NCI-H524 treated with DMSO at 0.1 percent for 48 hours (cell line): ENCODE results near the gene IFI35.
"Not testable (repeated sequence)": the region's sequence is repeated elsewhere in the genome, so short reads cannot be mapped to it uniquely, and the experiment has no call there.

Experiments
- DNase-seq: peaks from one replicate; lab custom pipeline; 2025; lab: John Stamatoyannopoulos, UW

Gene IFI35

DNA sequence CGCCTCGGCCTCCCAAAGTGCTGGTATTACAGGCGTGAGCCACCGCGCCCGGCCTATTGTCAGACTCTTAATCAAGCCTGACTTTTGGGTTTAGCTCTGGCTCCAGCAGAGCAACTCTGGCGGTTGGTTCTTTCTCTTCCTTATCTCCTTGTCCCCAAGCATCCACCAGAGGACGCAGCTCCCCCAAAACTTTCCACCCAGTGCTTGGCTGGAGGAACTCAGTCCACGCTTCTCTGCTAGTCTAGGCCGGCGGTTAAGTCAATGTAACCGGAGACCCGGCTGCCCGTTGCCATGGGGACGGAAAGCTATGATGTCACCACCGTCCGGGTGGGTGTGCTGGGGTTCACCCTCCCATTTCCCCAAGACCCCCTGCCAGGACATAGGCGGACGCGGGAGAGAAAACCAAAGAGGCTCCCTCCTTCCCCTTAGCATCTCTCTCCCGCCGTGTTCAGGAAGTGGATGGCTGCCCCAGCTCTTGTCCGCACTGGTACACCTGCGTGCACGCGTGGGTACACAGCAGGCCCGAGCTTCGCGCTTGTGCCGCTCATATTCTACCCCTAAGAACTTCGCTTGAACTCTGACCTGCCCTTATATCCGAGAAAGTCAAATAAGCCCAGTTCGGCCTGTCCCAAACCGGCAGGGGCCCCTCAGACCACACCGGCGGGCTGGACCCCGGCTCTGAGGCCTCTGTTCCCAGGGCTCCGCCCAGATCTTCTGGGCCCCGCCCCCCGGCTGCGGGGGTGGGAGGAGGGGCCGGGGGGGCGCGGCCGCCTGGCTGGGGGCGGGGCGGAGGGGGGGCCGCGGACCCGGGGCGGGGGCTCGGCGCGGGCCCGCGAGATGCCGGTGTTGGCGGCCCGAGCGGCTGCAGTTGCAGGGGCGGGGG, 18.1 kb downstream of the IFI35 start, which contains the start of gene RND2:
RND2 (plus strand) TSS at position 825 of the 883 bp plus-strand sequence. CDS start 117 bp downstream, outside the sequence.
- DNase-seq: peak; percentile 92

GRCh38 chr17:43025290-43025657, 18.7 kb downstream of the IFI35 start:
- no peak for DNase-seq

- DNase-seq: no peak
Measured at GRCh38 chr17:43025766-43026537, 19.4 kb downstream of the IFI35 start.

GRCh38 chr17:43026595-43026994, 20.0 kb downstream of the IFI35 start:
- DNase-seq: no peak

GRCh38 chr17:43027091-43028032, 20.8 kb downstream of the IFI35 start:
- no peak for DNase-seq

GRCh38 chr17:43028221-43028861, 21.8 kb downstream of the IFI35 start:
- DNase-seq: no peak

- no peak for DNase-seq
Measured at GRCh38 chr17:43030137-43030767, 23.7 kb downstream of the IFI35 start.

DNA sequence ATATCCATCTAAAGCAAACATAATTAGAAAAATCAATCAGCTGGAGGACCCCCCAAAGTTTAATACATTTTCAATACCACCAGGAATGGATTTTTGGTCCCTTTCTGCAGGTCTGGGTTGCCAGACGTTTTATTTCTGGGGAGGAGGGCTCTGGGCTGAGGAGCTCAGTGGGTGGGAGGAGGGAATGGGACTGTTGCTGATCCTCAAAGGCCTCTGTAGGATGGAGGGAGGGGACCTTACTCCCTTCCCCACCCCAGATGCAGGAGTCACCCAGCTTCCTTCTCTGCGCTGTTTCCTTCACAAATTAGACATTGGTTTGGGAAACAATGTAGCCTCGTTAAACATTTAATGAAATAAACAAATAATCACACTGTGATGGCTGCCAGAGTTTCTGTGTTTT, 25.1 kb downstream of the IFI35 start:
- no peak for DNase-seq

DNA sequence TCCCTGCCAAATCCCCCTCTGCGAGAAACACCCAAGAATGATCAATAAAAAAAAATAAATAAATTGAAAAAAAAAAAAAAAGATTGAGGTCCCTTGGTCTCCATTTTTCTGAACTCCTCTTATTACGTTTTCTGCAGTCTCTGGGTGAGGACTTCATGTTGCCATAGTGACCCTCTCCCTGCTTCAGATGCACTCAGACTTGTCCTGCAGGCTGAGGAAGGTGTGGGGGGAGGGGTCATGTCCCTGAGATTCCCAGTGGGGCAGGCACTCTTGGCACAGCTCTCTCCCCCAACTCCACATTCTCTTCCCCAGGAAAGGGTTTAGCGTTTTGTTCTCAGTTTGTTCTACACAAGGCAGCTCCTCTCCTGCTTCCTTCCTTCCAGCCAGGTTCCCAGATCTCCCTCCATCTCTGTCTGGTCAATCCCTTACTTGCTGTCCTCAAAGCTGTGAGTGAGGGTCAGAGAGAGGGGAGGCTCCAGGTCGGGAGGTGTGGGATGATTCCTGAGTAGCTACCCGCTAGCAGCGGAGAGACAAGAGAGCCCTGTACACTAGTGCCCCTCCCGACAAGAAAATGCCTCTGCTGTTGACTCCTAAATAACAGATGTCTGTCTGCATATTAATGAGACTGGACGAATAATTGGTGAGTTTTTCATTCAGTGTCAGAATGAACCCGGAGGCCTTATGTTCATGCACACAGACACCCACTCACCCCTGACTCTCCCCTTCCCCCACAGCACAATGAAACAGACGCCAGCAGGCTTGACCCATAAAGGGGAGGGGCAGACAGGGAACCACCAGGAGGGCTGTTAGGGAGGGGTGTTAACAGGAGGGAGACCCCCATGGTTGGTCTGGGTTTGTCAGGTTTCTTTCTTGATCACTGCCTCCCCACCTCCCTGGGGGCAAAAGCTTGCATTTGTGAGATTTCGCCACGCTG, 27.6 kb downstream of the IFI35 start:
- peak; percentile 97 for DNase-seq

DNA sequence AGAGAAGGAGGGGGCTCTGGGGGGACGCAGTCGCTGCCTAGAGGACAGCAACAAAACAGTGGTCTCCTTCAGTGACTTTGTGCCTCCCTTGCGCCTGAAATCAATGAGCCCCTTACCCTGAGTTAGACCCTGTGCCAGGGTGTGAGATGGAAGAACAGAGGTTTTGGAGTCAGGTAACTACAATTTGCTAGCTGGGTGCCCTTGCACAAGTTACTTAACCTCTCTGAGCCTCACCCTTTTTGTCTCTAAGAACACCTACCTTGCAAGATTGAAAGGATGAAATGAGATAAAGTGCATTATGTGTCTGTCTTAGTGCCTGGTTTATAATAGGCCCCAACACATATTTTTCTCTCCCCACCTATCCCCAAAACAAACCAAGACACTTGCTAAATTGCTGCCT, 28.3 kb downstream of the IFI35 start:
- no peak for DNase-seq

- no peak for DNase-seq
Measured at GRCh38 chr17:43039646-43040045, 33.1 kb downstream of the IFI35 start.

- no peak for DNase-seq
Measured at GRCh38 chr17:43040655-43041054, 34.1 kb downstream of the IFI35 start.

DNA sequence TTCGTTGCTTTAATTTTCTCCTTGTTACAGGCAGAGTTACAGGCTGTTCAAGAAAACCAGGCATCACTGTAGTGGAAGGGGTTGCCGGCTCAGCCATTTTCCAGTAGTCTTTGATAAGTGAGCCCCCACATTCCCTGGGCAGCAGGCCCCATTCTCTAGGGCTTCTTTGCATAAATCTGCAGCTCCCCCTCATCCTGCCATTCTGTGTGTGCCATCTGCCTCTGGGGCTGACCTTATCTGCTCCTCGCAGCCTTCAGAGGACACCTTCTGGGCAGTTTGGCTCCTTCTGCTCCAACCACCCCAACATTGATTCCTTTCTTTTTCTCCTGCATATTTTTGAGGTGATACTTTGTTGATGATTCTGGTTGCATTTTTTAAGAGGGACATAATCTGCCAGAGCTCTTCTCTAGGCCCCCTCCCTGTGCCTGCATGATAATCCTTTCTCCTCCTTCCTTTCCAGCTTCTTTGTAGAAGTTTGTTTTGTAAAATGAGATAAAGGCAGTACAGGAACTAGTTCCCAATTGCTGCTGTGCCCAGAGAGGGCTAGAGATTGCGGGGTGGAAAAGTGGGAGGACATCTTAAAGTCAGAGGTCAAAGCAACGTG, 35.5 kb downstream of the IFI35 start:
- peak; percentile 19 for DNase-seq

- DNase-seq: no peak
Measured at GRCh38 chr17:43043307-43043706, 36.7 kb downstream of the IFI35 start.

- DNase-seq: no peak
Measured at GRCh38 chr17:43044024-43044423, 37.4 kb downstream of the IFI35 start.

GRCh38 chr17:43051969-43052368, 45.4 kb downstream of the IFI35 start:
- DNase-seq: no peak

DNA sequence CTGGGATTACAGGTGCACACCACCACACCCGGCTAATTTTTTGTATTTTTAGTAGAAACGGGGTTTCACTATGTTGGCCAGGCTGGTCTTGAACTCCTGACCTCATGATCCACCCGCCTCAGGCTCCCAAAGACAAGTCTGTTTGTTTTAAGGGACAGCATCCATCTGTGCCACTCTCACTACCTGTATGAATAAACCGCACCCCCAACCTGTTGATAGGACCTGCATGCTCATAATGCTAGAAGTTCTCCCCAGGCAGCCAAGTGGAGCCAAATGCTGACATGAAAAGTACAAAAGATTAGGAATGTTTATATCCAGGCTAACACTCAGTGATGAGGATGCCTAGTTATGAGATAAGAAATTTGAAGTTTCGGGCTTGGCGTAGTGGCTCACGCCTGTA, 46.4 kb downstream of the IFI35 start:
- DNase-seq: not testable (repeated sequence)

- DNase-seq: no peak
Measured at GRCh38 chr17:43056051-43056450, 49.5 kb downstream of the IFI35 start.

GRCh38 chr17:43062984-43063638, 56.5 kb downstream of the IFI35 start:
- DNase-seq: no peak
